Left lung (tissue), 10 donors: ENCODE measurements around the gene OPRM1. TPM values are rescaled to one million over a fixed set of nuclear protein-coding genes. Genes with fewer than 3 reads are reported as not detected.

Experiments
- ATAC-seq: fragments of 200-7000 bp; cut with Tn5 transposase; one replicate; pipeline ENCODE4 v1.9.1; 2020; ENCODE audit warnings: moderate library complexity
- DNase-seq, 4 donors: peaks; one replicate each; pipeline ENCODE4 v3.0.0-alpha.2; 2013 to 2020
- H3K27ac ChIP-seq, 2 donors: fragments of 200-600 bp; sonication (generic) in 1 of 2; one replicate each; pipeline versions ENCODE4 v1.5.0 to v1.8.0; 2020 to 2021
- H3K27me3 ChIP-seq, 2 donors: fragments of 200-600 bp; sonication (generic) in 1 of 2; one replicate each; pipeline versions ENCODE4 v1.5.0 to v1.8.0; 2020 to 2021
- H3K36me3 ChIP-seq, 2 donors: fragments of 200-600 bp; sonication (generic) in 1 of 2; one replicate each; pipeline versions ENCODE4 v1.5.0 to v1.8.0; 2020 to 2021
- H3K4me1 ChIP-seq, 2 donors: fragments of 200-600 bp; one replicate each; pipeline ENCODE4 v1.8.0; 2021
- H3K4me3 ChIP-seq, 2 donors: fragments of 200-600 bp; sonication (generic) in 1 of 2; one replicate each; pipeline versions ENCODE4 v1.5.0 to v1.8.0; 2020 to 2021; ENCODE audit warnings: mild to moderate bottlenecking in 1 of 2
- H3K9me3 ChIP-seq, 2 donors: fragments of 200-600 bp; sonication (generic) in 1 of 2; one replicate each; pipeline versions ENCODE4 v1.5.0 to v1.8.0; 2020 to 2021
- intact Hi-C, 2 donors: fragments of 100-400 bp; cut with DNase I; formaldehyde crosslinking; loops; one replicate each; pipeline versions ENCODE4 v1.11.2 to v1.14.2; 2022
- polyA plus RNA-seq, 6 donors: library from polyadenylated mRNA; unstranded; fragments of 120-200 nt; gene quantifications; one replicate each; pipeline ENCODE4 v1.2.1, GENCODE V29; 2013; ENCODE audit not compliant: insufficient read length in 6 of 6
- total RNA-seq, 2 donors: library from RNA; stranded (reverse); fragmentation: NEBNext Ultra II Directional; extraction: Animal tissue kit (Norgen Biotek cat#: 25700); gene quantifications; one replicate each; pipeline ENCODE4 v1.2.1, GENCODE V29; 2021
- TF ChIP-seq, protein P1 (sequence below), 2 donors: fragments of 200-600 bp; sonication (generic) in 1 of 2; IDR thresholded peaks; one replicate each; pipeline versions ENCODE4 v1.5.0 to v1.8.0; 2021; ENCODE audit warnings: antibody characterized with exemption in 2 of 2
- donor health status: DM: no; HTN: yes; CAD: no.
- donor health status: DM: no; HTN: no; CAD: no.

Gene OPRM1
- total and polyA plus RNA-seq, 8 donors = not detected

GRCh38 chr6:154001494-154002285 lies 37.4 kb upstream of the OPRM1 start:
- TF ChIP-seq, protein P1, sequence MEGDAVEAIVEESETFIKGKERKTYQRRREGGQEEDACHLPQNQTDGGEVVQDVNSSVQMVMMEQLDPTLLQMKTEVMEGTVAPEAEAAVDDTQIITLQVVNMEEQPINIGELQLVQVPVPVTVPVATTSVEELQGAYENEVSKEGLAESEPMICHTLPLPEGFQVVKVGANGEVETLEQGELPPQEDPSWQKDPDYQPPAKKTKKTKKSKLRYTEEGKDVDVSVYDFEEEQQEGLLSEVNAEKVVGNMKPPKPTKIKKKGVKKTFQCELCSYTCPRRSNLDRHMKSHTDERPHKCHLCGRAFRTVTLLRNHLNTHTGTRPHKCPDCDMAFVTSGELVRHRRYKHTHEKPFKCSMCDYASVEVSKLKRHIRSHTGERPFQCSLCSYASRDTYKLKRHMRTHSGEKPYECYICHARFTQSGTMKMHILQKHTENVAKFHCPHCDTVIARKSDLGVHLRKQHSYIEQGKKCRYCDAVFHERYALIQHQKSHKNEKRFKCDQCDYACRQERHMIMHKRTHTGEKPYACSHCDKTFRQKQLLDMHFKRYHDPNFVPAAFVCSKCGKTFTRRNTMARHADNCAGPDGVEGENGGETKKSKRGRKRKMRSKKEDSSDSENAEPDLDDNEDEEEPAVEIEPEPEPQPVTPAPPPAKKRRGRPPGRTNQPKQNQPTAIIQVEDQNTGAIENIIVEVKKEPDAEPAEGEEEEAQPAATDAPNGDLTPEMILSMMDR (IDR thresholded peaks at IDR 0.05) = no peak
- H3K4me3 ChIP-seq = no peak overlapping the region
- H3K4me1 ChIP-seq = no peaks in the 10 kb centered on the region
- intact Hi-C loops = no loop called here
- H3K36me3 ChIP-seq = no peaks in the 10 kb centered on the region
- ATAC-seq (no peak), DNase-seq (peak in 1 of 4 donors; percentile 37)
- no peak overlapping the region for H3K27ac ChIP-seq
- H3K27me3 ChIP-seq = no peaks in the 10 kb centered on the region
- no peaks in the 10 kb centered on the region for H3K9me3 ChIP-seq

GRCh38 chr6:154002894-154003293 lies 36.1 kb upstream of the OPRM1 start:
- TF ChIP-seq, protein P1 (IDR thresholded peaks at IDR 0.05) = no peak
- H3K27ac ChIP-seq = no peak overlapping the region
- intact Hi-C loops = no loop called here
- no peaks in the 10 kb centered on the region for H3K36me3 ChIP-seq
- H3K4me1 ChIP-seq = no peaks in the 10 kb centered on the region
- DNase-seq (no peak), ATAC-seq (no peak)
- H3K9me3 ChIP-seq = peaks cover 0 to 8% of the 10 kb centered on the region in 2 donors
- no peaks in the 10 kb centered on the region for H3K27me3 ChIP-seq
- H3K4me3 ChIP-seq = no peak overlapping the region

- no peaks in the 10 kb centered on the region for H3K36me3 ChIP-seq
- TF ChIP-seq, protein P1 (IDR thresholded peaks at IDR 0.05) = no peak
- peaks cover 0 to 8% of the 10 kb centered on the region in 2 donors for H3K9me3 ChIP-seq
- H3K27me3 ChIP-seq = no peaks in the 10 kb centered on the region
- intact Hi-C loops = no loop called here
- no peaks in the 10 kb centered on the region for H3K4me1 ChIP-seq
- no peak overlapping the region for H3K4me3 ChIP-seq
- H3K27ac ChIP-seq = no peak overlapping the region
- ATAC-seq (no peak), DNase-seq (no peak)
Observed at GRCh38 chr6:154010371-154010770, 28.7 kb upstream of the OPRM1 start.

GRCh38 chr6:154012852-154013251 lies 26.2 kb upstream of the OPRM1 start:
- DNase-seq (no peak), ATAC-seq (peak; percentile 24)
- H3K36me3 ChIP-seq = no peaks in the 10 kb centered on the region
- no peak overlapping the region for H3K27ac ChIP-seq
- no peaks in the 10 kb centered on the region for H3K27me3 ChIP-seq
- H3K9me3 ChIP-seq = peaks cover 0 to under 1% of the 10 kb centered on the region in 2 donors
- intact Hi-C loops = no loop called here
- H3K4me3 ChIP-seq = no peak overlapping the region
- no peaks in the 10 kb centered on the region for H3K4me1 ChIP-seq
- TF ChIP-seq, protein P1 (IDR thresholded peaks at IDR 0.05) = no peak

GRCh38 chr6:154017786-154018185 lies 21.3 kb upstream of the OPRM1 start:
- Histone ChIP-seq H3K27me3 (no peaks in the 10 kb centered on the region), H3K4me1 (no peaks in the 10 kb centered on the region), H3K4me3 (no peak overlapping the region), H3K9me3 (peaks cover 0 to 6% of the 10 kb centered on the region in 2 donors), H3K36me3 (no peaks in the 10 kb centered on the region), H3K27ac (no peak overlapping the region)
- TF ChIP-seq, protein P1 (IDR thresholded peaks at IDR 0.05) = no peak
- intact Hi-C loops = no loop called here
- no peak for DNase-seq
- ATAC-seq = no peak
